ENCODE results near the gene ACVR1C.

ACVR1C gene

GRCh38 chr2:157488877-157489276 lies 139.8 kb downstream of the ACVR1C start:
- Mint-ChIP-seq H3K27ac (peak overlapping the region; percentile 94), H3K27me3 (no peaks in the 10 kb centered on the region), H3K9me3 (no peaks in the 10 kb centered on the region), H3K4me1 (peaks cover 90% of the 10 kb centered on the region), H3K36me3 (no peaks in the 10 kb centered on the region), H3K4me3 (peak overlapping the region; percentile 37)

DNA sequence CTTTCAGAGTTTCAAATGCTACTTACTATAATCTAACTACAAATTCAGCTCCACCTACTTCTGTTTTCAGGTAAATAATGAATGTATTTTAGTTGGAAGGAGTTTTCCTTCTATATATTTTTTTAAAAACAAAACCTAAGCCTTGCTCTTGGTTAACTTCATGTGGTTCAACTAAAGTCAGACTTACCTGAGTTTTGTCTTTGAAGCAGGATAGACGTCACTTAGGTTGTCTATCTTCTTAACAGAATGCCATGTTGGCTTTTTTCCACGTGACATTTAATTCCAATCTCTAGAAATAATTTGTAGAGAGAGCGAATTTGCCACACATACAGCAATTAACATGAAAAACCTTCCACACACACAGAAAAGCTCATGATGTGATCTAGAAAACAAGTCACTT lies 140.9 kb downstream of the ACVR1C start:
- Mint-ChIP-seq H3K9me3 (no peaks in the 10 kb centered on the region), H3K36me3 (no peaks in the 10 kb centered on the region), H3K4me3 (peak overlapping the region; percentile 71), H3K27me3 (no peaks in the 10 kb centered on the region), H3K4me1 (peaks cover 89% of the 10 kb centered on the region), H3K27ac (peak overlapping the region; percentile 95)

DNA sequence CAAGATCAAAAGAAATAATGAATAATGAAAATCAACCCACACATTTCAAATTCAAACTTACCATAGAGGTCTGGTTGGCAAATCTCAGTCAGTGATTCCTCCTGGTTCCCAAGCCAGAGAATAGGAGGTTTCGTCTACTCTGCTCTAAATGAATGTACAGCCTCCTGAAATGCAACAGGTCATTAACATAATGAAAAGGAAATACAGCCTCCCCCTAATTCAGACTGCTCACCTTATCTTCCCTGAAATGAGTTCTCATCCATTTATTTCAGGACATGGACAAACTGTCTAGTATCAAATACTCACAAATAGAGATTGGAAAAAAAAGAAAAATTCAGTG lies 141.4 kb downstream of the ACVR1C start:
- H3K4me1 Mint-ChIP-seq: peaks cover 89% of the 10 kb centered on the region
- H3K9me3 Mint-ChIP-seq: no peaks in the 10 kb centered on the region
- H3K36me3 Mint-ChIP-seq: no peaks in the 10 kb centered on the region
- peak overlapping the region; percentile 71 for H3K4me3 Mint-ChIP-seq
- no peaks in the 10 kb centered on the region for H3K27me3 Mint-ChIP-seq
- H3K27ac Mint-ChIP-seq: peak overlapping the region; percentile 95

GRCh38 chr2:157486596-157487270 lies 141.9 kb downstream of the ACVR1C start:
- Mint-ChIP-seq H3K27ac (peak overlapping the region; percentile 95), H3K4me1 (peaks cover 85% of the 10 kb centered on the region), H3K9me3 (no peaks in the 10 kb centered on the region), H3K4me3 (peak overlapping the region; percentile 71), H3K36me3 (no peaks in the 10 kb centered on the region), H3K27me3 (no peaks in the 10 kb centered on the region)

DNA sequence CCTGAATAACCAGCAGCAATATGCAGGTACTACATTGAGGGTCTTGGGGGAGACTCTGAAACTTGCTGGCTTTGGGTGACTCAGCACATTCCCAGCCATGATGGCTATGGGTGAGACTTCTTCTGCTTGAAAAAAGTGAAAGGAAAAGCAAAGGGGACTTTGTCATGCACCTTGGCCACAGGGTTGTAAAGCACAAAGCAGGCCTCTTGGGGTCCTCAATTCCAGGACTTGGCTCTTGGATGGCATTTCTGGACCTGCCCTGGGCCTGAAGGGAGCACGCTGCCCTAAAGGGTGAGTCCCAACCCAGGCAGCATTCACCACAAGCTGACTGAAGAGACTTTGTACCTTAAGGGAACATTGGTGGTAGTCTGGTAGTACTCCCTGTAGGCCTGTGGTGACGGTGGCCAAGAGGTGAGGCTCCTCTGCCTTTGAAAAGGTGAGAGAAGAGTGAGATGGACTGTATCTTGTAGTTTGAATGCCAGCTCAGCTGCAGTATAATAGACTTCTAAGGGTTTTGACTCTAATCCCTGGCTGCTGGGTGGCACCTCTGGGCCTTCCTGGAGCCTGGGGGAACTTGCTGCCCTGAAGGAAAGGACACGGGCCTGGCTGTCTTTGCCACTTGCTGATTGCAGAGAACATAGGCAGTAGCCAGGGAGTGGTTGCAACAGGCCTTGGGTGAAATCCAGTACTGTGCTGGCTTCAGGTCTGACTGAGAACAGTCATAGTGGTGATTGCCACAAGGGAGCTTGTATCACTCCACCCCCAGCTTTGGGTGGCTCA lies 148.3 kb downstream of the ACVR1C start:
- H3K4me3 Mint-ChIP-seq: peak overlapping the region; percentile 19
- H3K36me3 Mint-ChIP-seq: peaks cover 4% of the 10 kb centered on the region
- peaks cover 84% of the 10 kb centered on the region for H3K4me1 Mint-ChIP-seq
- H3K27ac Mint-ChIP-seq: peak overlapping the region; percentile 84
- H3K9me3 Mint-ChIP-seq: no peaks in the 10 kb centered on the region
- no peaks in the 10 kb centered on the region for H3K27me3 Mint-ChIP-seq

GRCh38 chr2:157479081-157480027 lies 149.3 kb downstream of the ACVR1C start:
- no peaks in the 10 kb centered on the region for H3K27me3 Mint-ChIP-seq
- peaks cover 83% of the 10 kb centered on the region for H3K4me1 Mint-ChIP-seq
- H3K9me3 Mint-ChIP-seq: no peaks in the 10 kb centered on the region
- peaks cover 4% of the 10 kb centered on the region for H3K36me3 Mint-ChIP-seq
- peak overlapping the region; percentile 95 for H3K27ac Mint-ChIP-seq
- peak overlapping the region; percentile 21 for H3K4me3 Mint-ChIP-seq

DNA sequence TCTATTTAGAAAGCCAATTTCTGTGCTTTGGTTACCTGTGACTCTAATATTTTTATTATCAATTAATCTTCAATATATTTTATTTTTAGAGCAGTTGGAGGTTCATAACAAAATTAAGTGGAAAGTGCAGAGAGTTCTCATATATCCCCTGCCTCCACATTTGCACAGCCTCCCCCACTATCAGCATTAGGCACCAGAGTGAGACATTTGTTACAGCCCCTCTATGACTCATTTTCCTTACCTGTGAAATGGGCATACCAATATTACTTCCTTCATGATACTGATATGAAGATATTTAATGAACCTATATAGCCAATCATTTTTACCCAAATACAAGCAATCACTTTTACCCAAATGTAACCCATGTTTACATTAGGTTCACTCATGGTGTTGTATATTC lies 150.7 kb downstream of the ACVR1C start:
- H3K9me3 Mint-ChIP-seq: no peaks in the 10 kb centered on the region
- H3K36me3 Mint-ChIP-seq: peaks cover 4% of the 10 kb centered on the region

DNA sequence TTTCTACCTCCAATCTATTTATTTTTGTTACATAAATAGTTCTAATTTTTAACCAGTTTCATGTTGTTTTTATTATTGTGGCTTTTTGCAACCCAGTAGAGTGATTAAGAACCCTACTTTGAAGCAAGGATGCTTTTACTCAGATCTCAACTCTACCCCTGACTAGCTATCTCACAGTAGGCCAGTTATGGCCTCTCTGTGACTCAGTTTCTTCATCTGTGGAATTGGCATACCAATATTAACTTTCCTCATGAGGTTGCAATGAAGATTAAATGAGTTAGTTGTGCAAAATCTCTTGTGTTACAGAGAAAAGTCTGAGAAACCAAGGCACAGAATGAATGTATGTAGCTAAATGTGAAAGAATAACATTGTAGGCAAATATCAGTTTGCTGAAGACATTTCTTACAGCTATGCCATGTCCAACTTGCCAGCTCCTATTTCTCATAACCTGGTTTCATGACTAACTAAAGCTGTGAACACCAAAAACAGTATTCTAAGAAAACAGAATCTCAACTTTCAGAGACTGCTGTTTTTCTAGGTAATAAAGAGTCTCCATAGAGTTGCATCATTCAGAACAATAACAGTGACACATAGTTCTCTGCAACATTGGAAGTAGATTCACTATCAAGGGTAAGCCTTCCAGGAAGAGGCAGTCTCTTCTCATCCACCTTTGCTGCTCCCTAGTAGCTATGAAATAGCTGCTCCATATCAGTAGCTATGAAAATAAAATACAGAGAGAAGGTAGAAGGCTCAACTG lies 151.5 kb downstream of the ACVR1C start:
- Mint-ChIP-seq H3K9me3 (no peaks in the 10 kb centered on the region), H3K27ac (peak overlapping the region; percentile 96), H3K4me3 (peak overlapping the region; percentile 59), H3K27me3 (no peaks in the 10 kb centered on the region), H3K4me1 (peaks cover 84% of the 10 kb centered on the region), H3K36me3 (peaks cover 4% of the 10 kb centered on the region)

More for the DNA sequence above, 150.7 kb downstream of the ACVR1C start:
- peaks cover 88% of the 10 kb centered on the region for H3K4me1 Mint-ChIP-seq
- H3K27ac Mint-ChIP-seq: peak overlapping the region; percentile 96
- H3K27me3 Mint-ChIP-seq: no peaks in the 10 kb centered on the region
- H3K4me3 Mint-ChIP-seq: no peak overlapping the region
